H1 (cell line): Measurements from ENCODE around the gene THOC7. TPM values are rescaled to one million over a fixed set of nuclear protein-coding genes. Genes with fewer than 3 reads are reported as not detected.

Experiments used
- CTCF ChIA-PET: fragments of 300-600 bp; sonication (Branson Sonifier 250); formaldehyde crosslinking; loops from one replicate; lab custom pipeline; 2021; ENCODE audit not compliant: partially characterized antibody; lab: Charles Lee
- POLR2A ChIA-PET: fragments of 300-600 bp; sonication (Branson Sonifier 250); formaldehyde crosslinking; loops from one replicate; lab custom pipeline; 2021; ENCODE audit warnings: inconsistent platforms; ENCODE audit not compliant: partially characterized antibody; lab: Charles Lee
- DNase-seq, 2 experiments: peaks; one replicate each; pipeline versions ENCODE4 v3.0.0 to v3.0.0-alpha.2; 2010 to 2022; ENCODE audit warnings: low spot score in 2 of 2, low read depth in 1 of 2, mixed read lengths in 1 of 2
- FAIRE-seq: peaks from 2 replicates; lab custom pipeline; 2011; peaks lifted over from hg19 to GRCh38; lab: Jason Lieb, UNC
- H2AFZ ChIP-seq: 2 replicates; pipeline ENCODE4 v1.8.1; 2012; ENCODE audit warnings: low read length, inconsistent platforms
- H2AK5ac ChIP-seq: 2 replicates; pipeline ENCODE4 v1.6.1; 2013; ENCODE audit warnings: low read depth, low read length
- H2BK120ac ChIP-seq: replicated peaks from 2 replicates; pipeline ENCODE3; 2013; ENCODE audit warnings: low read depth, low read length, inconsistent platforms
- H2BK12ac ChIP-seq: 2 replicates; pipeline ENCODE4 v1.6.1; 2013; ENCODE audit warnings: low read depth, low read length
- H2BK15ac ChIP-seq: 2 replicates; pipeline ENCODE4 v1.6.1; 2013; ENCODE audit warnings: low read length
- H2BK20ac ChIP-seq: 2 replicates; pipeline ENCODE4 v1.6.1; 2013; ENCODE audit warnings: low read length
- H2BK5ac ChIP-seq: 2 replicates; pipeline ENCODE4 v1.6.1; 2013; ENCODE audit warnings: low read depth, low read length
- H3K14ac ChIP-seq: 2 replicates; pipeline ENCODE4 v1.6.1; 2013; ENCODE audit warnings: inconsistent platforms; ENCODE audit not compliant: insufficient read length
- H3K18ac ChIP-seq: 2 replicates; pipeline ENCODE4 v1.6.1; 2013; ENCODE audit warnings: low read length; ENCODE audit errors: extremely low read depth
- H3K23ac ChIP-seq: 2 replicates; pipeline ENCODE4 v1.6.1; 2013; ENCODE audit warnings: inconsistent platforms; ENCODE audit not compliant: insufficient read length
- H3K23me2 ChIP-seq: 2 replicates; pipeline ENCODE4 v1.6.1; 2013; ENCODE audit warnings: low read depth, low read length
- H3K27ac ChIP-seq: 2 replicates; pipeline ENCODE4 v1.6.1; 2011; ENCODE audit warnings: low read depth, low read length, inconsistent platforms
- H3K27me3 ChIP-seq, 4 experiments: replicated peaks in 1 of 4; 1 replicate in 1 of 4; 2 replicates in 3 of 4; pipeline versions ENCODE4 v1.6.1 to v1.8.1; 2011 to 2013; ENCODE audit warnings: low read length in 3 of 4, mild to moderate bottlenecking in 3 of 4, inconsistent platforms in 2 of 4, mixed read lengths in 2 of 4, moderate library complexity in 1 of 4; ENCODE audit not compliant: control insufficient read depth in 3 of 4, insufficient read depth in 3 of 4; ENCODE audit errors: extremely low read depth in 1 of 4
- H3K36me3 ChIP-seq, 4 experiments: 2 replicates each; pipeline versions ENCODE4 v1.6.1 to v1.8.1; 2011 to 2013; ENCODE audit warnings: mild to moderate bottlenecking in 4 of 4, low read length in 3 of 4, moderate library complexity in 2 of 4, control low read depth in 1 of 4, inconsistent platforms in 1 of 4; ENCODE audit not compliant: insufficient read depth in 4 of 4, control insufficient read depth in 2 of 4
- H3K4ac ChIP-seq: replicated peaks from 2 replicates; pipeline ENCODE3; 2013; ENCODE audit warnings: low read length, low read depth, mixed read lengths, inconsistent platforms; ENCODE audit not compliant: insufficient read length
- H3K4me1 ChIP-seq, 4 experiments: replicated peaks in 1 of 4; 1 replicate in 1 of 4; 2 replicates in 3 of 4; pipeline versions ENCODE4 v1.6.1 to v1.8.1; 2011 to 2013; ENCODE audit warnings: low read length in 3 of 4, inconsistent platforms in 2 of 4, mixed read lengths in 1 of 4; ENCODE audit not compliant: insufficient read depth in 4 of 4, control insufficient read depth in 3 of 4
- H3K4me2 ChIP-seq, 2 experiments: 2 replicates each; pipeline versions ENCODE4 v1.6.1 to v1.8.1; 2011 to 2013; ENCODE audit warnings: low read depth in 2 of 2, low read length in 2 of 2, control low read depth in 1 of 2, inconsistent platforms in 1 of 2, mild to moderate bottlenecking in 1 of 2; ENCODE audit not compliant: insufficient read depth in 1 of 2
- H3K4me3 ChIP-seq, 4 experiments: fragments of 200-600, 300-600 bp in 1 of 4; sonication (generic), shearing (Covaris generic), sonication (Bioruptor Twin) in 1 of 4; 2 replicates each; pipeline versions ENCODE4 v1.5.1 to v1.8.1; 2011 to 2016; ENCODE audit warnings: low read length in 4 of 4, low read depth in 3 of 4, control low read depth in 2 of 4, inconsistent platforms in 2 of 4, mild to moderate bottlenecking in 2 of 4, mixed read lengths in 1 of 4, moderate library complexity in 1 of 4; ENCODE audit not compliant: insufficient read depth in 2 of 4; ENCODE audit errors: extremely low read depth in 1 of 4
- H3K56ac ChIP-seq: replicated peaks from 2 replicates; pipeline ENCODE3; 2013; ENCODE audit warnings: low read depth, mild to moderate bottlenecking, mixed read lengths, low read length, inconsistent platforms; ENCODE audit not compliant: insufficient read length
- H3K79me1 ChIP-seq: 2 replicates; pipeline ENCODE4 v1.6.1; 2013; ENCODE audit warnings: low read depth, low read length, control low read depth
- H3K79me2 ChIP-seq, 2 experiments: 2 replicates each; pipeline versions ENCODE4 v1.6.1 to v1.8.1; 2012 to 2013; ENCODE audit warnings: low read length in 2 of 2, mild to moderate bottlenecking in 2 of 2, inconsistent platforms in 1 of 2; ENCODE audit not compliant: insufficient read depth in 2 of 2, control insufficient read depth in 1 of 2
- H3K9ac ChIP-seq, 4 experiments: replicated peaks in 1 of 4; 1 replicate in 1 of 4; 2 replicates in 3 of 4; pipeline versions ENCODE4 v1.6.1 to v1.8.1; 2011 to 2013; ENCODE audit warnings: low read depth in 3 of 4, low read length in 3 of 4, control low read depth in 2 of 4, mild to moderate bottlenecking in 2 of 4, moderate library complexity in 2 of 4, inconsistent platforms in 1 of 4; ENCODE audit errors: extremely low read depth in 1 of 4
- H3K9me3 ChIP-seq, 2 experiments: 2 replicates each; pipeline versions ENCODE4 v1.6.1 to v1.8.1; 2012 to 2013; ENCODE audit warnings: mild to moderate bottlenecking in 2 of 2, moderate library complexity in 2 of 2, control low read depth in 1 of 2, inconsistent platforms in 1 of 2, low read depth in 1 of 2, low read length in 1 of 2, mixed read lengths in 1 of 2; ENCODE audit not compliant: insufficient read depth in 2 of 2
- H4K20me1 ChIP-seq, 2 experiments: replicated peaks in 1 of 2; 2 replicates each; pipeline versions ENCODE3 to v1.8.1; 2011 to 2013; ENCODE audit warnings: inconsistent platforms in 2 of 2, low read length in 2 of 2, mild to moderate bottlenecking in 1 of 2; ENCODE audit not compliant: insufficient read depth in 2 of 2, control insufficient read depth in 1 of 2
- H4K5ac ChIP-seq: 2 replicates; pipeline ENCODE4 v1.6.1; 2013; ENCODE audit warnings: low read length, low read depth, mixed read lengths, inconsistent platforms; ENCODE audit not compliant: insufficient read length
- H4K8ac ChIP-seq: 2 replicates; pipeline ENCODE4 v1.8.0; 2013; ENCODE audit warnings: mild to moderate bottlenecking, moderate library complexity, low read length, inconsistent platforms; ENCODE audit not compliant: insufficient read depth; ENCODE audit errors: extremely low read depth
- H4K91ac ChIP-seq: replicated peaks from 2 replicates; pipeline ENCODE3; 2013; ENCODE audit warnings: low read length, mixed read lengths, inconsistent platforms; ENCODE audit not compliant: insufficient read length
- CHD1 ChIP-seq: IDR thresholded peaks from 2 replicates; pipeline ENCODE4 v1.6.1; 2012; ENCODE audit warnings: low read depth, low read length, improper control_type of control experiment
- CTBP2 ChIP-seq: IDR thresholded peaks from 2 replicates; pipeline ENCODE4 v1.7.0; 2011; ENCODE audit warnings: borderline replicate concordance, mild to moderate bottlenecking, moderate library complexity, mixed read lengths, low read length; ENCODE audit not compliant: insufficient read depth, insufficient read length
- EGR1 ChIP-seq: IDR thresholded peaks from 2 replicates; pipeline ENCODE4 v1.6.1; 2011; ENCODE audit warnings: low read depth, low read length, borderline replicate concordance
- FOSL1 ChIP-seq: IDR thresholded peaks from 2 replicates; pipeline ENCODE4 v1.6.1; 2011; ENCODE audit warnings: mild to moderate bottlenecking, low read depth, low read length, moderate library complexity; ENCODE audit not compliant: insufficient read depth
- GABPA ChIP-seq: IDR thresholded peaks from 2 replicates; pipeline ENCODE4 v1.6.1; 2011; ENCODE audit warnings: mild to moderate bottlenecking, low read length, moderate library complexity, borderline replicate concordance; ENCODE audit not compliant: insufficient read depth
- JUN ChIP-seq: IDR thresholded peaks from 2 replicates; pipeline ENCODE4 v1.6.1; 2011; ENCODE audit warnings: low read depth, mild to moderate bottlenecking, improper control_type of control experiment, low read length
- KDM4A ChIP-seq: IDR thresholded peaks from one replicate; pipeline ENCODE4 v1.7.1; 2012; ENCODE audit warnings: low read depth, mild to moderate bottlenecking, moderate library complexity, low read length, inconsistent platforms; ENCODE audit not compliant: severe bottlenecking
- RXRA ChIP-seq: IDR thresholded peaks from 2 replicates; pipeline ENCODE4 v1.6.1; 2011; ENCODE audit warnings: low read depth, mild to moderate bottlenecking, low read length, moderate library complexity; ENCODE audit not compliant: insufficient read depth
- SIRT6 ChIP-seq: IDR thresholded peaks from one replicate; pipeline ENCODE4 v1.7.1; 2012; ENCODE audit warnings: low read length, inconsistent platforms
- SP4 ChIP-seq: IDR thresholded peaks from 2 replicates; pipeline ENCODE4 v1.6.1; 2012; ENCODE audit warnings: low read length, inconsistent platforms
- SRF ChIP-seq: IDR thresholded peaks from 2 replicates; pipeline ENCODE4 v1.6.1; 2011; ENCODE audit warnings: mild to moderate bottlenecking, low read depth, low read length, moderate library complexity
- WGBS, 2 experiments: shearing (Covaris generic) in 1 of 2; methylation state at CpG; one replicate each; pipeline versions ENCODE4 v1.1.6 to v1.1.7; 2013 to 2015; ENCODE audit warnings: low lambda C conversion rate in 2 of 2, mixed read lengths in 2 of 2, inconsistent platforms in 1 of 2, low coverage in 1 of 2, missing lambda C conversion rate in 1 of 2; ENCODE audit not compliant: insufficient replicate concordance in 2 of 2, insufficient coverage in 1 of 2, insufficient read length in 1 of 2; ENCODE audit errors: extremely low coverage in 1 of 2, missing lambda C conversion rate in 1 of 2; 5-methylcytosine and 5-hydroxymethylcytosine counted together
- polyA plus RNA-seq, 7 experiments: library from polyadenylated mRNA; depleted of rRNA in 3 of 7; stranded (reverse) in 5 of 7; unstranded in 2 of 7; fragments of >200 nt in 5 of 7; fragments of 200-250 nt in 2 of 7; gene quantifications; 1 replicate in 5 of 7; 2 replicates in 1 of 7; 4 replicates in 1 of 7; pipeline versions ENCODE4 v1.2.1 to v1.2.3, GENCODE V29; 2011 to 2013; ENCODE audit warnings: missing spikeins in 2 of 7, mixed read lengths in 2 of 7
- total RNA-seq: library from RNA; stranded (reverse); fragmentation: NEBNext Ultra II Directional; extraction: Animal tissue kit (Norgen Biotek cat#: 25700); gene quantifications from 2 replicates; pipeline ENCODE4 v1.2.1, GENCODE V29; 2021
- TF ChIP-seq, protein P1 (sequence below): IDR thresholded peaks from 2 replicates; pipeline ENCODE4 v1.6.1; 2011; ENCODE audit warnings: low read depth, mild to moderate bottlenecking, low read length; ENCODE audit not compliant: insufficient read depth

THOC7 gene
- total and polyA plus RNA-seq, 2 of the 8 experiments (the other 6 are each of a cell fraction or from before 2014, with no cell fraction given) = 18.7 to 74.0 TPM

- Histone ChIP-seq H2BK120ac (no peak overlapping the region), H3K9ac (no peak overlapping the region), H3K23me2 (no peaks in the 10 kb centered on the region), H4K8ac (no peak overlapping the region), H3K4ac (no peak overlapping the region), H3K4me1 (peaks cover 0 to 3% (median 0%) of the 10 kb centered on the region in 4 experiments; a peak in 1 of 7 replicates), H3K14ac (no peak overlapping the region), H4K5ac (no peak overlapping the region), H3K4me2 (no peak overlapping the region), H3K23ac (no peak overlapping the region), H3K27me3 (no peaks in the 10 kb centered on the region), H3K18ac (no peak overlapping the region), H3K27ac (no peak overlapping the region), H3K36me3 (peaks cover 0 to 4% (median 0%) of the 10 kb centered on the region in 4 experiments; a peak in 2 of 8 replicates), H3K4me3 (no peak overlapping the region), H4K91ac (no peak overlapping the region), H2BK5ac (no peak overlapping the region), H2BK15ac (no peak overlapping the region), H3K56ac (no peak overlapping the region), H2AFZ (no peak overlapping the region), H3K79me1 (0 out of 2 replicates have a peak, but pooled peaks cover 3% of the 10 kb centered on the region), H2AK5ac (no peak overlapping the region), H3K79me2 (peaks cover 0 to 10% of the 10 kb centered on the region in 2 experiments; a peak in 1 of 4 replicates), H4K20me1 (no peaks in the 10 kb centered on the region), H2BK20ac (no peak overlapping the region), H3K9me3 (no peaks in the 10 kb centered on the region), H2BK12ac (no peak overlapping the region)
- FAIRE-seq = no peak
- 67% methylated on average over 5 of the region's 5 CpGs; no CpG with 5 or more reads in 1 of the 2 experiments for WGBS, 2 experiments
- ChIA-PET CTCF (interaction anchor here (0.8 to 1.6 kb wide), 4 partner anchors 20 to 90 kb away, joined by 3 to 5 read pairs (median 4); no protein-coding TSS in a partner anchor), POLR2A (interaction anchor here (0.7 to 1.5 kb wide), 4 partner anchors 11 to 32 kb away, joined by 3 to 4 read pairs (median 3); partner anchors contain the start of genes ATXN7, SCAANT1 and THOC7)
- DNase-seq = no peak
- TF ChIP-seq RXRA (no peak), SP4 (no peak), SRF (no peak), SIRT6 (no peak), CTBP2 (no peak), CHD1 (no peak), GABPA (no peak), EGR1 (no peak), KDM4A (no peak), FOSL1 (no peak), JUN (no peak)
- TF ChIP-seq, protein P1, sequence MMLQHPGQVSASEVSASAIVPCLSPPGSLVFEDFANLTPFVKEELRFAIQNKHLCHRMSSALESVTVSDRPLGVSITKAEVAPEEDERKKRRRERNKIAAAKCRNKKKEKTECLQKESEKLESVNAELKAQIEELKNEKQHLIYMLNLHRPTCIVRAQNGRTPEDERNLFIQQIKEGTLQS = no peak
Observed at GRCh38 chr3:63895422-63896189, 32.0 kb upstream of the THOC7 start.
